Peyer's patch (tissue), 4 donors: ENCODE measurements around the gene GLO1. TPM values are rescaled to one million over a fixed set of nuclear protein-coding genes. Genes with fewer than 3 reads are reported as not detected.
"Not testable (repeated sequence)": the region's sequence is repeated elsewhere in the genome, so short reads cannot be mapped to it uniquely, and the experiment has no call there.

Source experiments
- DNase-seq, 3 donors: peaks; one replicate each; pipeline ENCODE4 v3.0.0-alpha.2; 2017 to 2019
- H3K27ac ChIP-seq, 4 donors: fragments of 200-600 bp; sonication (generic); one replicate each; pipeline ENCODE4 v1.5.1; 2016 to 2019
- H3K27me3 ChIP-seq, 2 donors: fragments of 200-600 bp; sonication (generic); one replicate each; pipeline ENCODE4 v1.5.1; 2019
- H3K36me3 ChIP-seq, 3 donors: fragments of 200-600 bp; sonication (generic); one replicate each; pipeline ENCODE4 v1.5.1; 2016 to 2019
- H3K4me1 ChIP-seq, 4 donors: fragments of 200-600 bp; sonication (generic); one replicate each; pipeline ENCODE4 v1.5.1; 2016 to 2019
- H3K4me3 ChIP-seq, 4 donors: fragments of 200-600 bp; sonication (generic); 1 replicate in 3 of 4; 2 replicates in 1 of 4; pipeline ENCODE4 v1.5.1; 2016 to 2019; ENCODE audit warnings: mild to moderate bottlenecking in 1 of 4
- H3K9me3 ChIP-seq, 4 donors: fragments of 200-600 bp; sonication (generic); one replicate each; pipeline ENCODE4 v1.5.1; 2016 to 2019; ENCODE audit warnings: mild to moderate bottlenecking in 1 of 4
- POLR2A ChIP-seq, 2 donors: fragments of 450-650 bp; IDR thresholded peaks; one replicate each; pipeline ENCODE4 v1.5.1; 2017; ENCODE audit warnings: antibody characterized with exemption in 2 of 2, mild to moderate bottlenecking in 2 of 2, moderate library complexity in 2 of 2
- total RNA-seq, 4 donors: library from RNA; depleted of rRNA; stranded (reverse); fragments of >200 nt; gene quantifications; one replicate each; pipeline ENCODE4 v1.1.0, GENCODE V29; 2016
- TF ChIP-seq, protein P1 (sequence below), 6 experiments: fragments of 450-650 bp in 4 of 6; fragments of 200-600 bp in 2 of 6; sonication (generic) in 1 of 6; IDR thresholded peaks; one replicate each; pipeline ENCODE4 v1.5.1; 2017 to 2019; ENCODE audit warnings: antibody characterized with exemption in 6 of 6, mild to moderate bottlenecking in 3 of 6, moderate library complexity in 1 of 6

The GLO1 gene
- total RNA-seq, 4 donors from 2014 or later = 62.1 to 190 (median 71.6) TPM

DNA sequence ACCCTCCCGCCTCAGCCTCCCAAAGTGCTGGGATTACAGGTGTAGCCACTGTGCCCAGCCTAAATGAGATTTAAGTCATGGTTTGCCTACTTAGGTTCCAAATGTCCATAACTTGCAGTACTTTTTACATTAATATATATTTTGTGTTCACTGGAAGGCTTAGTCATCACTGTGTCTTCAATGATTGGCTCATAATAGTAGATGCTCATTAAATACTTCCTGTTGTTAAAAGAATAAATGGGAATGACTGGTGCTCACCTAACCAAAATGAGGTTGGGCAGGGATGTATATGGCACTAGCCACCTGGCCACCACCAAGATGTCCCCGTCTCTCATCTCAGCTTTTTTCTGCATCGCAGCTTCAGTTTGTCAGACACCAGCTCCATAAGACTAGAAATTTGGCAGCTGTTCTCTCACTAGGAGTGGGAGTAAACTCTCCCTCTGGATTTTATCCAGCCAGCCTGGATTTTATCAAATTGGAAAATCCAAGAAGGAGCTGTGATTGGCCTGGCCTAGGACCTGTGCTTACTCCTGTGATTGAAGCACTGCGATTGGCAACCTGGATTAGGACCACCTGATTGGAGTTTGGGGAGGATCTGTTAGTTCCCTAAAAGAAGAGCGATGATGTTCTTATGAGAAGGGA, 1.1 kb upstream of the GLO1 start:
- DNase-seq = no peak

DNA sequence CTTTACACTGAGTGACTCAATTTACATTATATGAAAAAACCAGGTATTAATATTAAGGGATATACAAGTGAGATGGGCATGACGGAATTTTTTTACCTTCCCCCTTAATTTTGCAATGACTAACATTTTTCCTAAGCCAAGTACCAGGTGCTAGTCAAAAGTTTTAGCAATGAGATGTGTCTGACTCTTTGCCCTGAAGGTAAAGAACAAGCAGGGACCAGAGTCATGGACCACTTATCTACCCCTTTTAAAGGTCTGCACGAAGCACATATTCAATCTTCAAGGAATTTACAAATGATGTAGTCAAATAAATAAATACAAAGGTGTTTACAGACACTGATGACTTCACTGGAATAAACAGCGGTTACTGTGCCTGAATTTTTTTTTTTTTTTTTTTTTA, 1.4 kb downstream of the GLO1 start:
- Histone ChIP-seq H3K36me3 (no peaks in the 10 kb centered on the region), H3K4me1 (peaks cover 0 to 5% (median 2%) of the 10 kb centered on the region in 4 donors), H3K27ac (no peak overlapping the region), H3K27me3 (no peaks in the 10 kb centered on the region), H3K4me3 (peak overlapping the region in 1 of 4 donors; percentile 68), H3K9me3 (no peaks in the 10 kb centered on the region)
- TF ChIP-seq POLR2A (IDR thresholded peaks at IDR 0.05) = no peak
- TF ChIP-seq, protein P1, sequence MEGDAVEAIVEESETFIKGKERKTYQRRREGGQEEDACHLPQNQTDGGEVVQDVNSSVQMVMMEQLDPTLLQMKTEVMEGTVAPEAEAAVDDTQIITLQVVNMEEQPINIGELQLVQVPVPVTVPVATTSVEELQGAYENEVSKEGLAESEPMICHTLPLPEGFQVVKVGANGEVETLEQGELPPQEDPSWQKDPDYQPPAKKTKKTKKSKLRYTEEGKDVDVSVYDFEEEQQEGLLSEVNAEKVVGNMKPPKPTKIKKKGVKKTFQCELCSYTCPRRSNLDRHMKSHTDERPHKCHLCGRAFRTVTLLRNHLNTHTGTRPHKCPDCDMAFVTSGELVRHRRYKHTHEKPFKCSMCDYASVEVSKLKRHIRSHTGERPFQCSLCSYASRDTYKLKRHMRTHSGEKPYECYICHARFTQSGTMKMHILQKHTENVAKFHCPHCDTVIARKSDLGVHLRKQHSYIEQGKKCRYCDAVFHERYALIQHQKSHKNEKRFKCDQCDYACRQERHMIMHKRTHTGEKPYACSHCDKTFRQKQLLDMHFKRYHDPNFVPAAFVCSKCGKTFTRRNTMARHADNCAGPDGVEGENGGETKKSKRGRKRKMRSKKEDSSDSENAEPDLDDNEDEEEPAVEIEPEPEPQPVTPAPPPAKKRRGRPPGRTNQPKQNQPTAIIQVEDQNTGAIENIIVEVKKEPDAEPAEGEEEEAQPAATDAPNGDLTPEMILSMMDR (IDR thresholded peaks at IDR 0.05) = no peak
- no peak for DNase-seq

More for the DNA sequence above, 1.1 kb upstream of the GLO1 start:
- no peak for TF ChIP-seq POLR2A (IDR thresholded peaks at IDR 0.05)
- TF ChIP-seq, protein P1 (IDR thresholded peaks at IDR 0.05) = no peak
- Histone ChIP-seq H3K36me3 (no peaks in the 10 kb centered on the region), H3K9me3 (no peaks in the 10 kb centered on the region), H3K27ac (no peak overlapping the region), H3K4me3 (no peak overlapping the region), H3K4me1 (peaks cover 0 to 5% (median 2%) of the 10 kb centered on the region in 4 donors), H3K27me3 (no peaks in the 10 kb centered on the region)

DNA sequence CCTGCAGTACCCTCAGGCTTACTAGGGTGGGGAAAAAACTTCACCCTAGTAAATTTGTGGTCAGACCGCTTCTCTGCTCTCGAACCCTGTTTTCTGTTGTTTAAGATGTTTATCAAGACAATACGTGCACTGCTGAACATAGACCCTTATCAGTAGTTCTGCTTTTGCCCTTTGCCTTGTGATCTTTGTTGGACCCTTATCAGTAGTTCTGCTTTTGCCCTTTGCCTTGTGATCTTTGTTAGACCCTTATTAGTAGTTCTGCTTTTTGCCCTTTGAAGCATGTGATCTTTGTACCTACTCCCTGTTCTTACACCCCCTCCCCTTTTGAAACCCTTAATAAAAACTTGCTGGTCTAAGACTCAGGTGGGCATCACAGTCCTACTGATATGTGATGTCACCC, 3.2 kb downstream of the GLO1 start:
- not testable (repeated sequence) for H3K9me3 ChIP-seq

DNA sequence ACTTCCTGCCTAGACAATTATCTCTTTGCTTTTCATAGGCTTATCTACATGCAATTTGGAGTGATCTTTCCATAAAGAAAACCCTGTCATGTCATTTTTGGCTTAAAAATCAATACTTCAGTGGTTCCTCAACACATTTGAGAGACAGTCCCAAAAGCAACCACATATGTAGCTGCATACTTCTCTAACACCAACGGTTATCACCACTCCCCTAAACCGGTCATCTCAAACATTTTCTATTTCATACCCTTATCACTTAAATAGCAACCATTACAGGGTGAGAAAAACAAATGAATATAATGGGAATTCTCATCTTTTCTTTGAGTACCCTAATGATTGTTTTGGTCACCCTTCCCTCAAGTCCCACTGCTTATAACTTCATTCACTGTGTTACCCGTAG, 5.1 kb downstream of the GLO1 start:
- no peak for DNase-seq
- Histone ChIP-seq H3K36me3 (no peaks in the 10 kb centered on the region), H3K27me3 (no peaks in the 10 kb centered on the region), H3K4me1 (peaks cover 0 to 10% (median 5%) of the 10 kb centered on the region in 4 donors), H3K4me3 (no peak overlapping the region), H3K27ac (no peak overlapping the region), H3K9me3 (no peaks in the 10 kb centered on the region)
- no peak for TF ChIP-seq POLR2A (IDR thresholded peaks at IDR 0.05)
- TF ChIP-seq, protein P1 (IDR thresholded peaks at IDR 0.05) = no peak

More for the DNA sequence above, 3.2 kb downstream of the GLO1 start:
- H3K4me1 ChIP-seq, H3K4me3 ChIP-seq, H3K27me3 ChIP-seq, H3K36me3 ChIP-seq, DNase-seq, H3K27ac ChIP-seq: not testable (repeated sequence)

DNA sequence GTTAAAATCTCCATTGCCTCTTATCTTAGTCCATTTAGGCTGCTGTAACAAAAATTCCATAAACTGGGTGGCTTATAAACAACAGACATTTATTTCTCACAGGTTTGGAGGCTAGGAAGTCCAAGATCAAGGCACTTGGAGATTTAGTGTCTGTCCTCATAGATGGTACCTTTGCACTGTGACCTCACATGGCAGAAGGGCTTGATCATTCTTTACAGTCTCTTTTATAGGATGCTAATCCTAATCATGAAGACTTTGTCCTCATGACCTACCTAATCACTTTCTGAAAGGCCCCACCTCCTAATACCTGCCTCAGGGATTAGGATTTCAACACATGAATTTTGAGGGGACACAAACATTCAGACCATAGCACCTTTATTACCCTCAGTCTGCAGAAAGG, 6.6 kb downstream of the GLO1 start:
- H3K4me1 ChIP-seq = peaks cover 0 to 5% (median 3%) of the 10 kb centered on the region in 4 donors
- no peaks in the 10 kb centered on the region for H3K36me3 ChIP-seq
- no peak for DNase-seq
- H3K4me3 ChIP-seq = no peak overlapping the region
- no peaks in the 10 kb centered on the region for H3K27me3 ChIP-seq
- no peak for TF ChIP-seq POLR2A (IDR thresholded peaks at IDR 0.05)
- TF ChIP-seq, protein P1 (IDR thresholded peaks at IDR 0.05) = no peak
- H3K9me3 ChIP-seq = no peaks in the 10 kb centered on the region
- no peak overlapping the region for H3K27ac ChIP-seq

DNA sequence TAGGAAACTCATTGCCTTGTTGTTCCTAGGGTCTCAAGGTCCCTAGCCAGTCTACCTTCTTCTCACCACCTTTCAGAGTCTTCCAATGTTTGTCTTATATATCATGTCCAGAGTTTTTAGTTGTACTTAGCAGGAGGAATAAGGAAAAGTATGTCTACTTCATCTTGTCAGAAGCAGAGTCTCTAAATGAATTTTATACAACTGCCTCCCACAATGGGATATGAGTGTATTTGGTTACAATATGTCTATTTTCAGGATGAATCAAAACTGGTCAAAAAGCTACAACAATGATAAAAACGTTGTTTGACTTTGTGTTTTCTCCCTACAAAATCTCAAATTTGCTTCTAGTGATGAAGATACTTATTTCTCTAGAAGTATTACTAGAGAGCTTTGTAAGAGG, 7.0 kb downstream of the GLO1 start:
- Histone ChIP-seq H3K4me3 (no peak overlapping the region), H3K9me3 (no peaks in the 10 kb centered on the region), H3K36me3 (no peaks in the 10 kb centered on the region), H3K27ac (no peak overlapping the region), H3K4me1 (peaks cover 0 to 5% (median 3%) of the 10 kb centered on the region in 4 donors), H3K27me3 (no peaks in the 10 kb centered on the region)
- DNase-seq = no peak
- TF ChIP-seq, protein P1 (IDR thresholded peaks at IDR 0.05) = no peak
- no peak for TF ChIP-seq POLR2A (IDR thresholded peaks at IDR 0.05)
